Common myeloid progenitor, CD34-positive (primary cell): ENCODE measurements around the gene SOX30. TPM values are rescaled to one million over a fixed set of nuclear protein-coding genes. Genes with fewer than 3 reads are reported as not detected.
"Not testable (repeated sequence)": the region's sequence is repeated elsewhere in the genome, so short reads cannot be mapped to it uniquely, and the experiment has no call there.

Source experiments
- CTCF ChIA-PET: fragments of 350-600 bp; sonication (Branson Sonifier 250); formaldehyde crosslinking; loops from one replicate; lab custom pipeline; 2021; ENCODE audit warnings: antibody characterized with exemption; lab: Charles Lee
- POLR2A ChIA-PET: fragments of 350-600 bp; sonication (Branson Sonifier 250); formaldehyde crosslinking; loops from one replicate; lab custom pipeline; 2021; ENCODE audit warnings: antibody characterized with exemption; lab: Charles Lee
- DNase-seq, 3 donors: peaks; one replicate each; pipeline versions ENCODE4 v3.0.0 to v3.0.0-alpha.2; 2013
- H3K27ac ChIP-seq, 2 experiments: 1 replicate in 1 of 2; 2 replicates in 1 of 2; pipeline ENCODE4 v1.7.0; 2013; ENCODE audit warnings: inconsistent platforms in 2 of 2, low read length in 2 of 2, mild to moderate bottlenecking in 2 of 2, low read depth in 1 of 2, moderate library complexity in 1 of 2; ENCODE audit not compliant: severe bottlenecking in 2 of 2, insufficient read depth in 1 of 2, poor library complexity in 1 of 2
- H3K27me3 ChIP-seq, 5 experiments: replicated peaks in 2 of 5; 1 replicate in 3 of 5; 2 replicates in 2 of 5; pipeline versions ENCODE4 v1.6.1 to v1.7.0; 2013; ENCODE audit warnings: low read length in 4 of 5, mild to moderate bottlenecking in 2 of 5, moderate library complexity in 2 of 5, inconsistent platforms in 1 of 5; ENCODE audit not compliant: insufficient read depth in 5 of 5, control insufficient read depth in 4 of 5
- H3K36me3 ChIP-seq, 4 experiments: 1 replicate in 2 of 4; 2 replicates in 2 of 4; pipeline versions ENCODE4 v1.6.1 to v1.7.0; 2013; ENCODE audit warnings: low read length in 3 of 4, control low read depth in 1 of 4, mild to moderate bottlenecking in 1 of 4; ENCODE audit not compliant: control insufficient read depth in 4 of 4, insufficient read depth in 4 of 4
- H3K4me1 ChIP-seq, 4 experiments: 1 replicate in 3 of 4; 2 replicates in 1 of 4; pipeline versions ENCODE4 v1.6.1 to v1.7.1; 2013; ENCODE audit warnings: low read length in 3 of 4, mild to moderate bottlenecking in 3 of 4, control low read depth in 1 of 4, inconsistent platforms in 1 of 4, moderate library complexity in 1 of 4; ENCODE audit not compliant: control insufficient read depth in 4 of 4, insufficient read depth in 4 of 4; ENCODE audit errors: control extremely low read depth in 1 of 4
- H3K4me3 ChIP-seq, 7 experiments: 1 replicate in 4 of 7; 2 replicates in 3 of 7; pipeline versions ENCODE4 v1.5.1 to v1.7.0; 2013; ENCODE audit warnings: mild to moderate bottlenecking in 7 of 7, low read length in 6 of 7, moderate library complexity in 6 of 7, inconsistent platforms in 2 of 7, low read depth in 2 of 7, control low read depth in 1 of 7; ENCODE audit not compliant: insufficient read depth in 4 of 7, control insufficient read depth in 1 of 7; ENCODE audit errors: extremely low read depth in 1 of 7
- H3K9me3 ChIP-seq, 5 experiments: 1 replicate in 4 of 5; 2 replicates in 1 of 5; pipeline versions ENCODE4 v1.6.1 to v1.7.1; 2013; ENCODE audit warnings: low read length in 4 of 5, mild to moderate bottlenecking in 2 of 5, inconsistent platforms in 1 of 5, low read depth in 1 of 5, moderate library complexity in 1 of 5; ENCODE audit not compliant: control insufficient read depth in 4 of 5, insufficient read depth in 2 of 5; ENCODE audit errors: control extremely low read depth in 1 of 5
- WGBS: methylation state at CpG from one replicate; pipeline ENCODE4 v1.1.5; 2013; ENCODE audit not compliant: insufficient coverage; 5-methylcytosine and 5-hydroxymethylcytosine counted together
- polyA plus RNA-seq: library from polyadenylated mRNA; unstranded; fragments of 120-200 nt; gene quantifications from one replicate; pipeline ENCODE4 v1.2.1, GENCODE V29; 2013

The SOX30 gene
- polyA plus RNA-seq = 0.12 TPM

DNA sequence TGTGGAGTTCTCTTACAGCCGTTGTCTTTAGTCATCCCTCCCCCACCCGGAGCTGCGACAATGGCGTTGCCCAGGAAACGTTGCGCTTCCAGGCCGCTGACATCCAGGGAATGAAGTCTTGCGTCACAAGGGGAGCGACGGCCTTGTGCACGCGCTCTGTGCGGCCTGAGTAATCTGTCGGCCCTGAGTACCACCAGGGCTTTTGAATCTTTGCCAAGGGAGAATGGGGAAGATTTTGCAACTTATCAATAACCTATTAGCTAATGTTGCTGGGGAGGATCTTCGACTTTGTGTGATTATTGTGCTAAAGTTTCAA is at the start of gene SOX30:
Gene SOX30 (minus strand): TSS at position 62 of the 316 bp plus-strand sequence. CDS start 360 bp downstream, outside the sequence.
- CTCF ChIA-PET = interaction anchor here (1.2 to 1.8 kb wide), 3 partner anchors 9 to 206 kb away, joined by 3 read pairs; no protein-coding TSS in a partner anchor

GRCh38 chr5:157698674-157699073 is 46.4 kb upstream of the SOX30 start:
- H3K4me3 ChIP-seq, CTCF ChIA-PET, H3K36me3 ChIP-seq, POLR2A ChIA-PET, H3K27ac ChIP-seq, H3K4me1 ChIP-seq, H3K27me3 ChIP-seq: not testable (repeated sequence)
- WGBS = 75% methylated on average over 4 of the region's 4 CpGs
- H3K9me3 ChIP-seq = peaks cover 0 to 26% (median 3%) of the 10 kb centered on the region in 5 experiments
- peak; percentile 2 to 45 (median 13) for DNase-seq

More for the DNA sequence above, at the start of gene SOX30:
- 95% methylated on average over 10 of the region's 15 CpGs for WGBS
- Histone ChIP-seq H3K27ac (no peak within 1 kb of the TSS), H3K9me3 (peaks cover 0 to 30% (median 7%) of the 10 kb centered on the region in 5 experiments), H3K4me3 (peak within 1 kb of the TSS in 5 of 7 experiments; percentile 11 to 72 (median 48)), H3K4me1 (peaks cover 0 to 9% (median 0%) of the 10 kb centered on the region in 4 experiments), H3K36me3 (no peaks in the 10 kb centered on the region), H3K27me3 (no peaks in the 10 kb centered on the region)
- DNase-seq = no peak
- POLR2A ChIA-PET = no interaction called here

GRCh38 chr5:157696154-157696553 is 43.9 kb upstream of the SOX30 start:
- H3K27me3 ChIP-seq, H3K4me3 ChIP-seq, H3K27ac ChIP-seq, H3K36me3 ChIP-seq, POLR2A ChIA-PET, DNase-seq, CTCF ChIA-PET, H3K4me1 ChIP-seq: not testable (repeated sequence)
- peaks cover 3 to 22% (median 5%) of the 10 kb centered on the region in 5 experiments for H3K9me3 ChIP-seq
- WGBS = 100% methylated on average over 1 of the region's 3 CpGs

DNA sequence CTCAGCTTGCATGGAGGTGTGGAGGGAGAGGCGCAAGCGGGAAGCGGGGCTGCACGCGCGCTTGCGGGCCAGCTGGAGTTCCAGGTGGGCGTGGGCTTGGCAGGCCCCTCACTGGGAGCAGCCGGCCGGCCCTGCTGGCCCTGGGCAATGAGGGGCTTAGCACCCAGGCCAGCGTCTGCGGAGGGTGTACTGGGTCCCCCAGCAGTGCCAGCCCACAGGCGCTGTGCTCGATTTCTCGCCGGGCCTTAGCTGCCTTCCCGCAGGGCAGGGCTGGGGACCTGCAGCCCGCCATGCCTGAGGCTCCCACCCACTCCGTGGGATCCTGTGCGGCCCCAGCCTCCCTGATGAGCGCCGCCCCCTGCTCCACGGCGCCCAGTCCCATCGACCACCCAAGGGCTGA is 41.6 kb upstream of the SOX30 start:
- 99% methylated on average over 23 of the region's 25 CpGs for WGBS
- H3K4me1 ChIP-seq, H3K27ac ChIP-seq, H3K36me3 ChIP-seq, CTCF ChIA-PET, H3K4me3 ChIP-seq, POLR2A ChIA-PET, H3K27me3 ChIP-seq, DNase-seq: not testable (repeated sequence)
- peaks cover 3 to 16% (median 9%) of the 10 kb centered on the region in 5 experiments for H3K9me3 ChIP-seq

DNA sequence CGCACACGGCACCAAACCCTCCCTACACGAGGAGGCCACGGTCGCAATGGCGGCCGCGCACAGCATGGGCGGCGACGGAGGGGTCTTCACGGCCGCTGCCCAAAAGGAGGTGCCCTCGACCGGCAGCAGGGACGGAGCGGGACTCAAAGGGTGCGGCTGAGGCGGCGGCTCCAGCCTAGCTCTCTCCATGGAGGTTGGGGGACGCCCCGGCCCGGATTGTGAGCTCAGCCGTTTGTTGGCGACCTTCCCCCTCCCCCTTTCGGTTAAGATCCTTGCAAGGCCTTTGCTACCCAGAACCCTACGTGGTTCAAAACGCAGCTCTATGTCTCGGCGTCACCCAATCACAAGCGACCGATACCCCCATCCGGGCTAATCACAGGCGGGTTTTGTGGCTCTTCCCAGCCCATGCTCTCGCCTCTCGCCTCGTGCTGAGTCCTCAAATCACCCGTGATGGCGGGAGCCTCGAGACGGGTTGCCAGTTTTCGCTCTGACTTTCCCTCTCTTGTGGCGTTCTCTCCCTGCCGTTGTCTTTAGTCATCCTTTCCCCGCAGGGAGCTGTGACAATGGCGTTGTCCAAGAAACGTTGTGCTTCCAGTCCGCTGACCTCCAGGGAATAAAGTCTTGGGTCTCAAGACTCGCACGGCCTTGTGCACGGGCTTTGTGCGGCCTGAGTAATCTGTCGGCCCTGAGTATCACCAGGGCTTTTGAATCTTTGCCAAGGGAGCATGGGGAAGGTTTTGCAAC is 38.6 kb upstream of the SOX30 start:
- H3K9me3 ChIP-seq = peaks cover 0 to 13% (median 6%) of the 10 kb centered on the region in 5 experiments
- no peaks in the 10 kb centered on the region for H3K4me1 ChIP-seq
- no peak overlapping the region for H3K27ac ChIP-seq
- WGBS = 72% methylated on average over 51 of the region's 53 CpGs
- ChIA-PET CTCF (no interaction called here), POLR2A (interaction anchor here (0.5 kb wide), 1 partner anchor 139 kb away, joined by 3 read pairs; no protein-coding TSS in a partner anchor)
- DNase-seq = no peak
- H3K36me3 ChIP-seq = no peaks in the 10 kb centered on the region
- no peaks in the 10 kb centered on the region for H3K27me3 ChIP-seq
- peak overlapping the region in 1 of 7 experiments; percentile 54 for H3K4me3 ChIP-seq

DNA sequence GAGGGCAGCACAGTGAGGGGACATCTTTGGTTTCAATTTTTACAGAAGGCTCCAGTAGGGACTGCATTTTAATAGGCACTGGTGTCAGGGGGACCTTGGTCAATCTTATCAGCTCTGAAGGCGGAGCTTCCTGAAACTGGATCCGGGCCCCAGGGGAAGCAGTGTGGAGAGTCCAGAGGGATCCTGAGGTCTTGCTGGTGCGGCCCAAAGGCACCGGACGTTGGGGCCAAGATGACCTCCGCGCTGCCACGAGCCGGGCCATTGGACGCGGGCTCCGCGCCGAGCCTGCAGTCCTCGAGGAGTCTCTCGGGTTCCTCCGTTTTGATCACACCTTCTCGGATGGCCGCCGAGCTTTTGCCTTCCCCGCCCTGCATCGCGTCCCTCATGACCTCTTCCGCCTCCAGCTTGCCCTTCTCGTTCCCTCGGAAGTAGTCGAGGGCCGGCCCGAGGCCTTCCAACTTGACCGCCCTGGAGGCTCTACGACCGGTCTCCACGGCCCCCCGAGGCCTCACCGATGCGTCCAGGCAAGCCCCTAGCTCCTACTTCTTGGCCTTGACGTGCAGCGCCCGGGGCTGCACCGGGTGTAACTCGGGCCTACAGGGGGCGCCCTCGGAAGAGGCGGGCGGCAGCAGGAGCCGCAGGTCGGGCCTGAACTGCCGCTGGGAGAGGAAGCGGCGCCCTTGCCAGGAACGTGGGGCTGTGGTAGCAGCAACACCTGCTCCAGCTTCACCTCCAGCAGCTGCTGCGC is 37.9 kb upstream of the SOX30 start:
- Histone ChIP-seq H3K9me3 (peaks cover 0 to 10% (median 6%) of the 10 kb centered on the region in 5 experiments), H3K4me3 (peak overlapping the region in 1 of 7 experiments; percentile 54), H3K27ac (no peak overlapping the region), H3K27me3 (no peaks in the 10 kb centered on the region), H3K36me3 (no peaks in the 10 kb centered on the region), H3K4me1 (no peaks in the 10 kb centered on the region)
- POLR2A ChIA-PET = no interaction called here
- WGBS = 70% methylated on average over 50 of the region's 52 CpGs
- CTCF ChIA-PET = no interaction called here
- DNase-seq = peak in 2 of 3 donors; percentile 42 to 76

DNA sequence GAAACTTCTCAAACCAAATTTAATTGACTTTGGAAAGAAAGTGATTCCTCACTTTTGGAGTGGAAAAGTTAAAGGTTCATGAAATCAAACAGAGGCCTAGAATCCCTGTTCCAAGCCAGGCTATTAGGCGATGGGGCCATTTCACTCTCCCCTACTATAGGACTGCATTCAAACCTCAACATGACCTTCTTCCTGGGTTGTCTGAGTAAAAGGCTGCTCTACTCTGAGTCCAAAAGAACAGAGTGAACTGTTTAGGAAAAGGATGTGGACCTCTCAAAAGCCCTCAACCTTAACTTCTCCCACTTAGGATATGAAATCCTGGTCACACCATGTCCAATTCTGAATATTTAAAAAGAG is 34.9 kb upstream of the SOX30 start:
- POLR2A ChIA-PET = interaction anchor here (0.6 kb wide), 1 partner anchor 202 kb away, joined by 3 read pairs; no protein-coding TSS in a partner anchor
- DNase-seq = no peak
- 100% methylated on average over 1 of the region's 1 CpG for WGBS
- Histone ChIP-seq H3K4me1 (no peaks in the 10 kb centered on the region), H3K9me3 (peaks cover 0 to 10% (median 6%) of the 10 kb centered on the region in 5 experiments), H3K4me3 (no peak overlapping the region), H3K27me3 (no peaks in the 10 kb centered on the region), H3K27ac (no peak overlapping the region), H3K36me3 (no peaks in the 10 kb centered on the region)
- CTCF ChIA-PET = no interaction called here
